ENCODE measurements around the gene ADGRD1. TPM values are rescaled to one million over a fixed set of nuclear protein-coding genes. Genes with fewer than 3 reads are reported as not detected.

The ADGRD1 gene
- total RNA-seq, 2 experiments from 2014 or later: 0.64 to 1.0 TPM

Other genes starting within 250 kb of the ADGRD1 start
- gene RIMBP2, start 237.6 kb upstream of the ADGRD1 start, total RNA-seq: under 1 TPM in 1 of 2 experiments, not detected in 1; 0.27 TPM
- gene STX2, start 114.7 kb upstream of the ADGRD1 start, total RNA-seq: 10 to 100 TPM; 18.1 to 22.8 TPM
- gene RAN, start 81.8 kb upstream of the ADGRD1 start, total RNA-seq: 1,000 to 10,000 TPM; 2,100 to 2,144 TPM